Measurements from ENCODE around the gene TSHZ2. TPM values are rescaled to one million over a fixed set of nuclear protein-coding genes. Genes with fewer than 3 reads are reported as not detected.

TSHZ2 gene
- total RNA-seq, 1 donor from 2014 or later = 1.6 TPM

- no peak for TF ChIP-seq CTCF (IDR thresholded peaks at IDR 0.05; ENCODE audit: insufficient read depth, low read length, severe bottlenecking)
- FAIRE-seq = no peak
- H3K36me3 ChIP-seq (ENCODE audit: control insufficient read depth, insufficient read depth, low read length) = no peaks in the 10 kb centered on the region
- no peak overlapping the region for H3K4me3 ChIP-seq (ENCODE audit: low read depth, low read length)
- H3K27me3 ChIP-seq (ENCODE audit: control insufficient read depth, insufficient read depth, low read length) = no peaks in the 10 kb centered on the region
- DNase-seq (ENCODE audit: low read depth) = no peak
Observed at GRCh38 chr20:53042521-53042920, 70.4 kb downstream of the TSHZ2 start.

GRCh38 chr20:53044296-53044695, 72.1 kb downstream of the TSHZ2 start:
- peak; percentile 60 for FAIRE-seq
- no peaks in the 10 kb centered on the region for H3K36me3 ChIP-seq (ENCODE audit: control insufficient read depth, insufficient read depth, low read length)
- no peak overlapping the region for H3K4me3 ChIP-seq (ENCODE audit: low read depth, low read length)
- no peaks in the 10 kb centered on the region for H3K27me3 ChIP-seq (ENCODE audit: control insufficient read depth, insufficient read depth, low read length)
- no peak for TF ChIP-seq CTCF (IDR thresholded peaks at IDR 0.05; ENCODE audit: insufficient read depth, low read length, severe bottlenecking)
- no peak for DNase-seq (ENCODE audit: low read depth)

GRCh38 chr20:53045941-53046340, 73.8 kb downstream of the TSHZ2 start:
- TF ChIP-seq CTCF (IDR thresholded peaks at IDR 0.05; ENCODE audit: insufficient read depth, low read length, severe bottlenecking) = no peak
- no peaks in the 10 kb centered on the region for H3K27me3 ChIP-seq (ENCODE audit: control insufficient read depth, insufficient read depth, low read length)
- DNase-seq (ENCODE audit: low read depth) (no peak), FAIRE-seq (no peak)
- no peak overlapping the region for H3K4me3 ChIP-seq (ENCODE audit: low read depth, low read length)
- no peaks in the 10 kb centered on the region for H3K36me3 ChIP-seq (ENCODE audit: control insufficient read depth, insufficient read depth, low read length)

GRCh38 chr20:53047203-53047602, 75.0 kb downstream of the TSHZ2 start:
- H3K4me3 ChIP-seq (ENCODE audit: low read depth, low read length) = no peak overlapping the region
- no peaks in the 10 kb centered on the region for H3K36me3 ChIP-seq (ENCODE audit: control insufficient read depth, insufficient read depth, low read length)
- no peaks in the 10 kb centered on the region for H3K27me3 ChIP-seq (ENCODE audit: control insufficient read depth, insufficient read depth, low read length)
- FAIRE-seq (no peak), DNase-seq (ENCODE audit: low read depth) (no peak)
- TF ChIP-seq CTCF (IDR thresholded peaks at IDR 0.05; ENCODE audit: insufficient read depth, low read length, severe bottlenecking) = no peak

GRCh38 chr20:53048387-53048786, 76.2 kb downstream of the TSHZ2 start:
- DNase-seq (ENCODE audit: low read depth) (no peak), FAIRE-seq (peak; percentile 58)
- TF ChIP-seq CTCF (IDR thresholded peaks at IDR 0.05; ENCODE audit: insufficient read depth, low read length, severe bottlenecking) = no peak
- Histone ChIP-seq H3K4me3 (ENCODE audit: low read depth, low read length) (no peak overlapping the region), H3K27me3 (ENCODE audit: control insufficient read depth, insufficient read depth, low read length) (no peaks in the 10 kb centered on the region), H3K36me3 (ENCODE audit: control insufficient read depth, insufficient read depth, low read length) (no peaks in the 10 kb centered on the region)

- TF ChIP-seq CTCF (IDR thresholded peaks at IDR 0.05; ENCODE audit: insufficient read depth, low read length, severe bottlenecking) = no peak
- no peak overlapping the region for H3K4me3 ChIP-seq (ENCODE audit: low read depth, low read length)
- DNase-seq (ENCODE audit: low read depth) (peak; percentile 82), FAIRE-seq (no peak)
- H3K27me3 ChIP-seq (ENCODE audit: control insufficient read depth, insufficient read depth, low read length) = no peaks in the 10 kb centered on the region
- H3K36me3 ChIP-seq (ENCODE audit: control insufficient read depth, insufficient read depth, low read length) = no peaks in the 10 kb centered on the region
Observed at GRCh38 chr20:53050338-53050737, 78.2 kb downstream of the TSHZ2 start.
